Activated naive CD4-positive, alpha-beta T cell treated with anti-CD3 and anti-CD28 coated beads, Interleukin-2, amount 10 ng/mL, durations not matched to agents 7 days and 5 days (primary cell): ENCODE results near the gene INPP5D.
A peak's percentile ranks its signal among the peaks of the same experiment; 100 is the strongest.
"Not testable (repeated sequence)": the region's sequence is repeated elsewhere in the genome, so short reads cannot be mapped to it uniquely, and the experiment has no call there.

Experiments used
- CTCF ChIA-PET: fragments of 350-600 bp; sonication (Branson Sonifier 250); formaldehyde crosslinking; loops from one replicate; lab custom pipeline; 2021; ENCODE audit warnings: antibody characterized with exemption; lab: Charles Lee
- DNase-seq: peaks from one replicate; pipeline ENCODE4 v3.0.0-alpha.2; 2020
- H3K27ac Mint-ChIP-seq: one replicate; pipeline ENCODE4 v1.8.0; 2021; ENCODE audit warnings: mild to moderate bottlenecking, moderate library complexity, mixed read lengths
- H3K27me3 Mint-ChIP-seq: one replicate; pipeline ENCODE4 v1.8.0; 2021; ENCODE audit warnings: mild to moderate bottlenecking, mixed read lengths
- H3K36me3 Mint-ChIP-seq: one replicate; pipeline ENCODE4 v1.8.0; 2021; ENCODE audit warnings: mixed read lengths
- H3K4me1 Mint-ChIP-seq: one replicate; pipeline ENCODE4 v1.8.0; 2021; ENCODE audit warnings: mixed read lengths
- H3K4me3 Mint-ChIP-seq: one replicate; pipeline ENCODE4 v1.8.0; 2021; ENCODE audit warnings: mild to moderate bottlenecking, moderate library complexity, mixed read lengths
- H3K9me3 Mint-ChIP-seq: one replicate; pipeline ENCODE4 v1.8.0; 2021; ENCODE audit warnings: mixed read lengths

INPP5D gene

GRCh38 chr2:233121856-233122255 is 61.7 kb downstream of the INPP5D start:
- Mint-ChIP-seq H3K9me3 (no peaks in the 10 kb centered on the region), H3K27me3 (no peaks in the 10 kb centered on the region), H3K4me3 (no peak overlapping the region), H3K36me3 (peaks cover 60% of the 10 kb centered on the region), H3K4me1 (peaks cover 31% of the 10 kb centered on the region), H3K27ac (no peak overlapping the region)
- DNase-seq = peak; percentile 7
- CTCF ChIA-PET = no interaction called here

- Mint-ChIP-seq H3K36me3 (peaks cover 61% of the 10 kb centered on the region), H3K9me3 (no peaks in the 10 kb centered on the region), H3K27me3 (no peaks in the 10 kb centered on the region), H3K4me3 (no peak overlapping the region), H3K4me1 (peaks cover 24% of the 10 kb centered on the region), H3K27ac (no peak overlapping the region)
- no peak for DNase-seq
- CTCF ChIA-PET = no interaction called here
Observed at GRCh38 chr2:233122541-233122940, 62.4 kb downstream of the INPP5D start.

- H3K9me3 Mint-ChIP-seq, H3K4me3 Mint-ChIP-seq, H3K27ac Mint-ChIP-seq, H3K27me3 Mint-ChIP-seq, DNase-seq, CTCF ChIA-PET: not testable (repeated sequence)
- peaks cover 58% of the 10 kb centered on the region for H3K36me3 Mint-ChIP-seq
- H3K4me1 Mint-ChIP-seq = peaks cover 17% of the 10 kb centered on the region
Observed at GRCh38 chr2:233123576-233123975, 63.4 kb downstream of the INPP5D start.

GRCh38 chr2:233124421-233125080 is 64.4 kb downstream of the INPP5D start:
- CTCF ChIA-PET = no interaction called here
- Mint-ChIP-seq H3K36me3 (peaks cover 53% of the 10 kb centered on the region), H3K9me3 (no peaks in the 10 kb centered on the region), H3K27me3 (no peaks in the 10 kb centered on the region), H3K4me1 (peaks cover 11% of the 10 kb centered on the region), H3K27ac (no peak overlapping the region), H3K4me3 (no peak overlapping the region)
- no peak for DNase-seq

GRCh38 chr2:233125455-233126065 is 65.4 kb downstream of the INPP5D start:
- Mint-ChIP-seq H3K36me3 (peaks cover 58% of the 10 kb centered on the region), H3K27me3 (no peaks in the 10 kb centered on the region), H3K9me3 (no peaks in the 10 kb centered on the region), H3K27ac (no peak overlapping the region), H3K4me1 (peaks cover 19% of the 10 kb centered on the region), H3K4me3 (no peak overlapping the region)
- DNase-seq = no peak
- CTCF ChIA-PET = no interaction called here

- Mint-ChIP-seq H3K9me3 (peaks cover 1% of the 10 kb centered on the region), H3K27me3 (no peaks in the 10 kb centered on the region), H3K4me1 (peaks cover 25% of the 10 kb centered on the region), H3K36me3 (peaks cover 67% of the 10 kb centered on the region), H3K27ac (peak overlapping the region; percentile 65), H3K4me3 (no peak overlapping the region)
- CTCF ChIA-PET = interaction anchor here (0.9 to 1.3 kb wide), 2 partner anchors 69 to 70 kb away, joined by 3 read pairs; partner anchors contain the start of gene INPP5D
- DNase-seq = no peak
Observed at GRCh38 chr2:233129351-233129978, 69.3 kb downstream of the INPP5D start.

GRCh38 chr2:233130024-233130423 is 69.9 kb downstream of the INPP5D start:
- no peak overlapping the region for H3K4me3 Mint-ChIP-seq
- CTCF ChIA-PET = interaction anchor here (0.5 to 1.3 kb wide), 2 partner anchors 70 to 517 kb away, joined by 3 read pairs; partner anchors contain the start of gene INPP5D
- H3K27me3 Mint-ChIP-seq = no peaks in the 10 kb centered on the region
- H3K36me3 Mint-ChIP-seq = peaks cover 71% of the 10 kb centered on the region
- no peak for DNase-seq
- H3K4me1 Mint-ChIP-seq = peaks cover 25% of the 10 kb centered on the region
- H3K27ac Mint-ChIP-seq = peak overlapping the region; percentile 68
- peaks cover 4% of the 10 kb centered on the region for H3K9me3 Mint-ChIP-seq

GRCh38 chr2:233130481-233131020 is 70.4 kb downstream of the INPP5D start:
- no peak overlapping the region for H3K4me3 Mint-ChIP-seq
- peaks cover 25% of the 10 kb centered on the region for H3K4me1 Mint-ChIP-seq
- DNase-seq = no peak
- H3K27me3 Mint-ChIP-seq = no peaks in the 10 kb centered on the region
- peak overlapping the region; percentile 73 for H3K27ac Mint-ChIP-seq
- CTCF ChIA-PET = interaction anchor here (0.5 kb wide), 1 partner anchor 518 kb away, joined by 3 read pairs; no protein-coding TSS in a partner anchor
- peaks cover 75% of the 10 kb centered on the region for H3K36me3 Mint-ChIP-seq
- peaks cover 5% of the 10 kb centered on the region for H3K9me3 Mint-ChIP-seq

- H3K36me3 Mint-ChIP-seq = peaks cover 76% of the 10 kb centered on the region
- CTCF ChIA-PET = no interaction called here
- H3K4me3 Mint-ChIP-seq = no peak overlapping the region
- H3K27me3 Mint-ChIP-seq = no peaks in the 10 kb centered on the region
- DNase-seq = no peak
- H3K4me1 Mint-ChIP-seq = peaks cover 25% of the 10 kb centered on the region
- peaks cover 8% of the 10 kb centered on the region for H3K9me3 Mint-ChIP-seq
- no peak overlapping the region for H3K27ac Mint-ChIP-seq
Observed at GRCh38 chr2:233131936-233132720, 72.0 kb downstream of the INPP5D start.

- H3K27ac Mint-ChIP-seq = no peak overlapping the region
- H3K9me3 Mint-ChIP-seq = peaks cover 8% of the 10 kb centered on the region
- CTCF ChIA-PET = no interaction called here
- DNase-seq = no peak
- no peak overlapping the region for H3K4me3 Mint-ChIP-seq
- H3K36me3 Mint-ChIP-seq = peaks cover 69% of the 10 kb centered on the region
- peaks cover 22% of the 10 kb centered on the region for H3K4me1 Mint-ChIP-seq
- H3K27me3 Mint-ChIP-seq = no peaks in the 10 kb centered on the region
Observed at GRCh38 chr2:233133239-233133638, 73.1 kb downstream of the INPP5D start.

- CTCF ChIA-PET = interaction anchor here (0.7 to 1.1 kb wide), 2 partner anchors 8 to 83 kb away, joined by 3 read pairs; no protein-coding TSS in a partner anchor
Observed at GRCh38 chr2:233135421-233135820, 75.3 kb downstream of the INPP5D start.

GRCh38 chr2:233137040-233137439 is 76.9 kb downstream of the INPP5D start:
- Mint-ChIP-seq H3K9me3 (peaks cover 8% of the 10 kb centered on the region), H3K27ac (no peak overlapping the region), H3K36me3 (peaks cover 77% of the 10 kb centered on the region), H3K4me3 (no peak overlapping the region), H3K4me1 (peaks cover 25% of the 10 kb centered on the region), H3K27me3 (no peaks in the 10 kb centered on the region)
- no peak for DNase-seq
- CTCF ChIA-PET = interaction anchor here (0.6 kb wide), 1 partner anchor 52 kb away, joined by 4 read pairs; no protein-coding TSS in a partner anchor

More at GRCh38 chr2:233135421-233135820, 75.3 kb downstream of the INPP5D start:
- Mint-ChIP-seq H3K36me3 (peaks cover 70% of the 10 kb centered on the region), H3K9me3 (peaks cover 8% of the 10 kb centered on the region), H3K4me3 (no peak overlapping the region), H3K27me3 (no peaks in the 10 kb centered on the region), H3K27ac (no peak overlapping the region), H3K4me1 (peaks cover 16% of the 10 kb centered on the region)
- no peak for DNase-seq

- Mint-ChIP-seq H3K36me3 (peaks cover 76% of the 10 kb centered on the region), H3K4me1 (peaks cover 41% of the 10 kb centered on the region), H3K4me3 (no peak overlapping the region), H3K27ac (peak overlapping the region; percentile 52), H3K9me3 (peaks cover 5% of the 10 kb centered on the region), H3K27me3 (no peaks in the 10 kb centered on the region)
- DNase-seq = no peak
- CTCF ChIA-PET = no interaction called here
Observed at GRCh38 chr2:233140077-233140585, 80.0 kb downstream of the INPP5D start.
